ENCODE data around the gene OR2AG1.

OR2AG1 gene

GRCh38 chr11:6782720-6783119 lies at the start of gene OR2AG1:
OR2AG1 (plus strand) TSS chr11:6783020; CDS start chr11:6785038, 2,018 bp downstream.
- DNase-seq, result no peak

GRCh38 chr11:6733326-6734275 lies 49.2 kb upstream of the OR2AG1 start:
- DNase-seq, result no peak

GRCh38 chr11:6734616-6735015 lies 48.2 kb upstream of the OR2AG1 start:
- DNase-seq, result no peak

GRCh38 chr11:6735306-6735705 lies 47.5 kb upstream of the OR2AG1 start:
- no peak for DNase-seq

- DNase-seq, result no peak
Measured at GRCh38 chr11:6736495-6737121, 46.2 kb upstream of the OR2AG1 start.

GRCh38 chr11:6737872-6738466 lies 44.9 kb upstream of the OR2AG1 start:
- DNase-seq, result peak; percentile 65

GRCh38 chr11:6738590-6738989 lies 44.2 kb upstream of the OR2AG1 start:
- DNase-seq, result no peak

- DNase-seq, result no peak
Measured at GRCh38 chr11:6742260-6742659, 40.6 kb upstream of the OR2AG1 start.

- DNase-seq, result no peak
Measured at GRCh38 chr11:6745018-6745417, 37.8 kb upstream of the OR2AG1 start.

GRCh38 chr11:6745465-6746015 lies 37.3 kb upstream of the OR2AG1 start:
- DNase-seq, result no peak

GRCh38 chr11:6746086-6746618 lies 36.7 kb upstream of the OR2AG1 start:
- DNase-seq, result no peak

GRCh38 chr11:6746626-6747025 lies 36.2 kb upstream of the OR2AG1 start:
- no peak for DNase-seq

- no peak for DNase-seq
Measured at GRCh38 chr11:6747097-6747668, 35.6 kb upstream of the OR2AG1 start.

GRCh38 chr11:6755303-6755952 lies 27.4 kb upstream of the OR2AG1 start:
- DNase-seq, result peak; percentile 10

- DNase-seq, result no peak
Measured at GRCh38 chr11:6755953-6756347, 26.9 kb upstream of the OR2AG1 start.

GRCh38 chr11:6757373-6757967 lies 25.4 kb upstream of the OR2AG1 start:
- DNase-seq, result peak; percentile 43

GRCh38 chr11:6771926-6772893 lies 10.6 kb upstream of the OR2AG1 start, which contains the start of gene OR2AG2:
OR2AG2 (minus strand) TSS chr11:6771976; CDS start chr11:6768957, 3,019 bp downstream.
- no peak for DNase-seq

- DNase-seq, result no peak
Measured at GRCh38 chr11:6778518-6778917, 4.3 kb upstream of the OR2AG1 start.

GRCh38 chr11:6780829-6781228 lies 2.0 kb upstream of the OR2AG1 start:
- DNase-seq, result no peak

- DNase-seq, result no peak
Measured at GRCh38 chr11:6790546-6790945, 7.7 kb downstream of the OR2AG1 start.
